ENCODE measurements around the gene TEAD1.
"Not testable (repeated sequence)": the region's sequence is repeated elsewhere in the genome, so short reads cannot be mapped to it uniquely, and the experiment has no call there.

Gene TEAD1

GRCh38 chr11:12876988-12877387, 202.8 kb downstream of the TEAD1 start:
- DNase-seq: no peak

DNA sequence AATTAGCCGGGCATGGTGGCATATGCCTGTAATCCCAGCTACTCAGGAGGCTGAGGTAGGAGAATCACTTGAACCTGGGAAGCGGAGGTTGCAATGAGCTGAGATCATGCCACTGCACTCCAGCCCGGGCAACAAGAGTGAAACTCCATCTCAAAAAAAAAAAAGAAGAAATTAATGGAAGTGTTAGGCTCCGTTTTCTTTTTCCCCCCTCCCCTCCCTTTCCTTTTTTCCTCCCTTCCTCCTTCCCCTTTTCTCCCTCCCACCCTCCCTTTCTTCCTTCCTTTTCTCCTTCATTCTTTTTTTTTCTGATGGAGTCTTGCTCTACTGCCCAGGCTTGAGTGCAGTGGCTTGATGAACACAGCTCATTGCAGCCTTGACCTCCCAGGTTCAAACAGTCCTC, 203.3 kb downstream of the TEAD1 start:
- not testable (repeated sequence) for DNase-seq

- no peak for DNase-seq
These were observed 206.1 kb downstream of the TEAD1 start for GRCh38 chr11:12880327-12880726.

- DNase-seq: no peak
These were observed 208.4 kb downstream of the TEAD1 start for GRCh38 chr11:12882670-12883069.

- DNase-seq: no peak
These were observed 210.6 kb downstream of the TEAD1 start for GRCh38 chr11:12884751-12885318.

- DNase-seq: no peak
These were observed 211.6 kb downstream of the TEAD1 start for GRCh38 chr11:12885717-12886239.

DNA sequence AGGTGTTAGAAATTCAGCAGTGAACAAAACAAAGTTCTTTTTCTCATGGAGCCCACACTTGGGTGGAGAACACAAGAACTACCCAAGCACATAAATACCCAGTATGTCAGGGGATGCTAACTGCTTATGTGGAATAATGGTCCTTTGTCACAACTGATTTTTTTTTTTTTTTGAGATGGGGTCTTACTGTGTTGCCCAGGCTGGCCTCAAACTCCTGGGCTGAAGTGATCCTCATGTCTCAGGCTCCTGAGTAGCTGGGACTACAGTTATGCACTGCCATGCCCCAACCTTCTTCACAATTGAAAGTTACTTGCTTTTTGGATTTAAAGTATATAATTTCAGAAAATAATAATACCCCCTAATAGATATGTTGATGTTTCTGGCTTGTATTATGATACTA, 212.3 kb downstream of the TEAD1 start:
- DNase-seq: no peak

DNA sequence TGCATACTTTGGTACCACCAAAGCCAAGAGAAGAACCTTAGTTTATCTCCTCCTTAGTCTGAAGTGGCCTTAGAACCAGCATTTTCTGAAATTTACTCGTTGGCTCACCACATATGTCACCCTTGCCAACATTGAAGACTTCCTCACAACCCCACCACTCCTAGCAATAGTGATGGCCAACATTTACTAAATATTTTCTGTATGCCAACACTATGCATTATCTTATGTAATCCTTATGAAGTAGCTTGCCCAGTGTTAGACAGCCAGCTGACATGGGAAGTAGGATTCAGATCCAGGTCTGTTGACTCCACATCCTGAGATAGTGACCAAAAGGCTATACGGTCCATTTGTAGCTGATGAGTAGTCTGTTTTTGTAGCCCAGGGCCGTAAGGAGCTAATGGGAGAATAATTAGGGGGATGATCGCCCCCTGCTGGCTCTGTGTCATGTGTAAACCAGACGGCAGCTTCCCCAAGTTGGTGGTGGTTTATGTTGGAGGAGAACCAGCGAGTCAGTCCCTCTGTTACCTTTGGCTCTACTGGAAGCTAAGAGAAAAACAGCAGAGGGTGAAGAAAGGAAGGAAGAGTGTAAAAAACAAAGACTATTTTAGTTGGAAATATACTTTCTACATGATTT, 214.4 kb downstream of the TEAD1 start:
- DNase-seq: peak; percentile 63

GRCh38 chr11:12889243-12889642, 215.0 kb downstream of the TEAD1 start:
- no peak for DNase-seq

GRCh38 chr11:12890476-12890875, 216.3 kb downstream of the TEAD1 start:
- no peak for DNase-seq

GRCh38 chr11:12893787-12894672, 219.8 kb downstream of the TEAD1 start:
- peak; percentile 50 for DNase-seq

DNA sequence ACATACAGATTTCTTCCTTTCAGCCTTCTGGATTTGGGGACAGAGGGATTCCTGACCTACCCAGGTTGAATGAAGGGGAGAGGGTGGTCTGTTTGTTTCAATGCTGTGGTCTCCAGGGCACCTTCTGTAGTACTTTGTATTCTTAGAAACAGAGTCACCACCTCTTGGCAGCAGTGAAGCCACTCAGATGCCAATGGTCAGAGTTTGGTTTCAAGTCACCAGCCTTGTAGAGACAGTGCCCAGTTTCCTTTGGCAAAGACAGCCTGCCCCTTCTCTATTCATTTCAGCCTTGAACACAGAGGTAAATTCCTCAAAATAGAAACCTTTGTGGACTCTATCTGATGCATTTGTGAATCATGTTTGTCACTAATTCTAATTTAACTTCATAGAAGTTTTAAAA, 223.2 kb downstream of the TEAD1 start:
- no peak for DNase-seq

- no peak for DNase-seq
These were observed 223.6 kb downstream of the TEAD1 start for GRCh38 chr11:12897867-12898266.

GRCh38 chr11:12900496-12900895, 226.3 kb downstream of the TEAD1 start:
- DNase-seq: no peak

DNA sequence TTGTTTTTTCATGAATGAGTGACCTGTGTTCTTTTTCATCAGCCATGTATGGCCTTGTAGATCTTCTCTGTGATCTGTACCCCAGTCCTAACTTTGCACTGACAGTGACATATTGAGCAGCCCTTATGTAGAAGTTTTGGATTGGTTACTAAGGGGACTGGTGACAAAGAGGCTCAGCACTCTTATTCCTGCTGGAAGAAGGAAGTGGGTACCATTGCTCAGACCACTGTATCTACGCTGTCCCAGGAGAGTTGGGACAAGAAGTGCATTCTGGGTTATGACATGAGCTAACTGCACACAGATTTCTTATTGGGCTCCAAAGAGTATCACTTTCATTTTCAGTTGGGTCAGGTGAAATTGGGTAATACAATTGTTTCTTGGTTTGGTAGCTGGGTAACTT, 227.1 kb downstream of the TEAD1 start:
- DNase-seq: no peak

- no peak for DNase-seq
These were observed 227.8 kb downstream of the TEAD1 start for GRCh38 chr11:12901874-12902481.

- DNase-seq: no peak
These were observed 228.7 kb downstream of the TEAD1 start for GRCh38 chr11:12902791-12903486.

GRCh38 chr11:12905435-12905834, 231.2 kb downstream of the TEAD1 start:
- no peak for DNase-seq

DNA sequence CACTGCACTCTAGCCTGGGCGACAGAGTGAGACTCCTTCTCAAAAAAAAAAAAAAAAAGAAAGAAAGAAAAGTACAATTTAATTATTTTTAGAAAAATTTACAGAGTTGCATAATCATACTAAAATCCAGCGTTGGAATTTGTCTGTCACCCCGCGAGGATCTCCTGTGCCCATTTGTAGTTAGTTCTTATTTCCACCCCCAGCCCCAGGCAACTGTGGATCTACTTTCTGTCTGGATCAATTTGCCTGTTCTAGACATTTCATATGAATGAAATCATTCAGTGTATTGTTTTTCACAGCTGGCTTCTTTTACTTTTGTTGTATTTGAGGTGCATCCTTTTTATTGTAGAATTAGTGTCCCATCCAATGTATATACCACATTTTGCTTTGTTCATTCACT, 232.3 kb downstream of the TEAD1 start:
- no peak for DNase-seq

DNA sequence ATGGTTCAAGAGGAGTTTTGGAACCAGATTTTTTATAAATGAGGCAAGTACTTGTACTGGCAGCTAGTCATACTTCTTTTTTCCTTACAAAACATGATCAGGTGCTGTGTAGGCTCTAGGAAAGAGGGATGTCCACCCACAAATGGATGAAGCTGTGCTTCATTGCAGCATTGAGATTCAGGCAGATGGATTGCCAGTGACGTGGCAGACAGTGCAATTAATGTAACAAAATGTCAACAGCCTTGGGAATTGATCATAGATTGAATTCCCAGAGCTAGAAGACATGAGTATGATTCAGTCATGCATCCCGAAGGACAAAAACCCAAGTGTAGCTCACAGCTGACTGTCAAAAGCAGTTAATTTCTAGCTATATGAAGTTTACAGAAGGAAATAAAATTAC, 235.7 kb downstream of the TEAD1 start:
- no peak for DNase-seq

GRCh38 chr11:12914400-12914912, 240.2 kb downstream of the TEAD1 start:
- peak; percentile 27 for DNase-seq

DNA sequence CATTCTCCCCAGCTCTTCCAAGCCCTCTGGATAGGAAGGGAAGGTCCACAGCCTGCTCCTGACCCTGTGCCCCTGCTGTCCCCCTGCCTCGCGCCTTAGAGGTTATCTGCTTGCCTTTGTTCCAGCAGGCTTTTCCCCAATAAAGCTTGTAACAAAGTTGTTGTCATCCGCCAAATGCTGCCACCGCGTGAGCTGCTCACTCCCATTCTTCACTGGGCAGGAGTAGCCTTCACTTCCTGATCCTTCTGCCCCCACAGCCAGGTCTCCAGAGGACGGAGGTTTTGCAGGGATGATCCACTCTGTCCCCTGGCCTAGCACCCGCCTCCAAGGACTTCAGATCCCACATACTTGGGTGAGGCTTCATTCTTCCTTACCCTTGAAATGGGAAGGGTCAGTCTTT, 240.9 kb downstream of the TEAD1 start:
- no peak for DNase-seq

DNA sequence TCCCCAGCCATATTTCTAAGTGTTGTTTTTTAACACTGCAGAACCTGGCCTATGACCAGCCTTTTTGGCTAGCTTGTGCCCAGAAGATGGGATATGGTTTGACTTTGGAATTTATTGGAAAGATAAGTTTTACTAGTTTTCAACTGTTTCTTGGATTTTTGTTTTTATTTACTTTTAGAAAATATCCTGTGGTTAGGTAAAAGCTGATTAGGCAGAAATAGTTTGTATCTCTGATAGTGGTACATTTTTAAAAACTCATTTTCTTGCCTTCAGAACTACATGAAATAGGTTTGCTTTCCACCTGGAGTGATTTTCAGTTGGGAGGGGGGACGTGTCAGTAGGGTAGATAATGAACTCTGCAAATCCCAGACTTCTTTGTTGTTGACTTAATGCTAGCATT, 243.6 kb downstream of the TEAD1 start:
- no peak for DNase-seq

All from activated CD4-positive, alpha-beta T cell treated with anti-CD3 and anti-CD28 coated beads, Interleukin-10, Interleukin-2, amounts not matched to agents 100 ng/mL and 50 ng/mL, durations not matched to agents 16 hours and 8 hours (primary cell).